SK-N-SH (cell line): ENCODE measurements around the gene EMP3.

Experiments
- POLR2AphosphoS5 ChIP-seq: IDR thresholded peaks from 2 replicates; pipeline ENCODE4 v1.6.1; 2012; ENCODE audit warnings: low read depth, low read length
- RXRA ChIP-seq: IDR thresholded peaks from 2 replicates; pipeline ENCODE4 v1.4.0; 2012; ENCODE audit warnings: low read depth, mild to moderate bottlenecking, borderline replicate concordance
- SIN3A ChIP-seq: IDR thresholded peaks from 2 replicates; pipeline ENCODE4 v1.6.1; 2012; ENCODE audit warnings: low read depth, mild to moderate bottlenecking, low read length, moderate library complexity, borderline replicate concordance
- TAF1 ChIP-seq: IDR thresholded peaks from 2 replicates; pipeline ENCODE4 v1.6.1; 2012; ENCODE audit warnings: low read depth, mild to moderate bottlenecking, low read length, moderate library complexity, borderline replicate concordance
- TCF12 ChIP-seq: IDR thresholded peaks from 2 replicates; pipeline ENCODE4 v1.4.0; 2012
- TF ChIP-seq, protein P1 (sequence below): IDR thresholded peaks from 2 replicates; pipeline ENCODE4 v1.4.0; 2012; ENCODE audit warnings: low read depth
- TF ChIP-seq, protein P2 (sequence below): IDR thresholded peaks from 2 replicates; pipeline ENCODE4 v1.6.1; 2012; ENCODE audit warnings: mild to moderate bottlenecking, low read depth, low read length, moderate library complexity
- TF ChIP-seq, protein P3 (sequence below): fragments of 200-600 bp; sonication (generic); IDR thresholded peaks from 2 replicates; pipeline ENCODE4 v1.6.1; 2017; ENCODE audit warnings: antibody characterized with exemption, mild to moderate bottlenecking, moderate library complexity

DNA sequence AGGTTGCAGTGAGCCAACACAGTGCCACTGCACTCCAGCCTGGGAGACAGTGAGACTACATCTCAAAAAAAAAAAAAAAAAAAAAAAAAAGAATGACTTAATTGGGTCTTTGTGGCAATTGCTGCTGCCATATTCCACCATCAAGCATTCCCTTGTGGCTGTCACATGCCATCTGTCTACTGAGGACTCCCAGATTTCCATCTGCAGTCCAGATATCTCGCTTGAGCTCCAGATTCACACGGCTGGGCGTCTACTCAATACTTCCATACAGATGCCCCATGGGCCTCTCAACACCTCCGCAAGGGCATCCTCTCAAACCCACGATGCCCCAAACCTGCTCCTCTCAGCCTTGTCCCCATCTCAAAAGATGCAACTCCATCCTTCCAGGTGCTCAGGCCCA, 25.5 kb downstream of the EMP3 start:
- TF ChIP-seq, protein P1, sequence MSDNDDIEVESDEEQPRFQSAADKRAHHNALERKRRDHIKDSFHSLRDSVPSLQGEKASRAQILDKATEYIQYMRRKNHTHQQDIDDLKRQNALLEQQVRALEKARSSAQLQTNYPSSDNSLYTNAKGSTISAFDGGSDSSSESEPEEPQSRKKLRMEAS, result no peak
- TF ChIP-seq POLR2AphosphoS5, result no peak
- TF ChIP-seq, protein P2, sequence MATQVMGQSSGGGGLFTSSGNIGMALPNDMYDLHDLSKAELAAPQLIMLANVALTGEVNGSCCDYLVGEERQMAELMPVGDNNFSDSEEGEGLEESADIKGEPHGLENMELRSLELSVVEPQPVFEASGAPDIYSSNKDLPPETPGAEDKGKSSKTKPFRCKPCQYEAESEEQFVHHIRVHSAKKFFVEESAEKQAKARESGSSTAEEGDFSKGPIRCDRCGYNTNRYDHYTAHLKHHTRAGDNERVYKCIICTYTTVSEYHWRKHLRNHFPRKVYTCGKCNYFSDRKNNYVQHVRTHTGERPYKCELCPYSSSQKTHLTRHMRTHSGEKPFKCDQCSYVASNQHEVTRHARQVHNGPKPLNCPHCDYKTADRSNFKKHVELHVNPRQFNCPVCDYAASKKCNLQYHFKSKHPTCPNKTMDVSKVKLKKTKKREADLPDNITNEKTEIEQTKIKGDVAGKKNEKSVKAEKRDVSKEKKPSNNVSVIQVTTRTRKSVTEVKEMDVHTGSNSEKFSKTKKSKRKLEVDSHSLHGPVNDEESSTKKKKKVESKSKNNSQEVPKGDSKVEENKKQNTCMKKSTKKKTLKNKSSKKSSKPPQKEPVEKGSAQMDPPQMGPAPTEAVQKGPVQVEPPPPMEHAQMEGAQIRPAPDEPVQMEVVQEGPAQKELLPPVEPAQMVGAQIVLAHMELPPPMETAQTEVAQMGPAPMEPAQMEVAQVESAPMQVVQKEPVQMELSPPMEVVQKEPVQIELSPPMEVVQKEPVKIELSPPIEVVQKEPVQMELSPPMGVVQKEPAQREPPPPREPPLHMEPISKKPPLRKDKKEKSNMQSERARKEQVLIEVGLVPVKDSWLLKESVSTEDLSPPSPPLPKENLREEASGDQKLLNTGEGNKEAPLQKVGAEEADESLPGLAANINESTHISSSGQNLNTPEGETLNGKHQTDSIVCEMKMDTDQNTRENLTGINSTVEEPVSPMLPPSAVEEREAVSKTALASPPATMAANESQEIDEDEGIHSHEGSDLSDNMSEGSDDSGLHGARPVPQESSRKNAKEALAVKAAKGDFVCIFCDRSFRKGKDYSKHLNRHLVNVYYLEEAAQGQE, result no peak
- TF ChIP-seq SIN3A, result no peak
- TF ChIP-seq RXRA, result no peak
- TF ChIP-seq, protein P3, sequence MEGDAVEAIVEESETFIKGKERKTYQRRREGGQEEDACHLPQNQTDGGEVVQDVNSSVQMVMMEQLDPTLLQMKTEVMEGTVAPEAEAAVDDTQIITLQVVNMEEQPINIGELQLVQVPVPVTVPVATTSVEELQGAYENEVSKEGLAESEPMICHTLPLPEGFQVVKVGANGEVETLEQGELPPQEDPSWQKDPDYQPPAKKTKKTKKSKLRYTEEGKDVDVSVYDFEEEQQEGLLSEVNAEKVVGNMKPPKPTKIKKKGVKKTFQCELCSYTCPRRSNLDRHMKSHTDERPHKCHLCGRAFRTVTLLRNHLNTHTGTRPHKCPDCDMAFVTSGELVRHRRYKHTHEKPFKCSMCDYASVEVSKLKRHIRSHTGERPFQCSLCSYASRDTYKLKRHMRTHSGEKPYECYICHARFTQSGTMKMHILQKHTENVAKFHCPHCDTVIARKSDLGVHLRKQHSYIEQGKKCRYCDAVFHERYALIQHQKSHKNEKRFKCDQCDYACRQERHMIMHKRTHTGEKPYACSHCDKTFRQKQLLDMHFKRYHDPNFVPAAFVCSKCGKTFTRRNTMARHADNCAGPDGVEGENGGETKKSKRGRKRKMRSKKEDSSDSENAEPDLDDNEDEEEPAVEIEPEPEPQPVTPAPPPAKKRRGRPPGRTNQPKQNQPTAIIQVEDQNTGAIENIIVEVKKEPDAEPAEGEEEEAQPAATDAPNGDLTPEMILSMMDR, result no peak
- no peak for TF ChIP-seq TCF12
- no peak for TF ChIP-seq TAF1
